Measurements from ENCODE around the gene LSM4.

Gene LSM4

DNA sequence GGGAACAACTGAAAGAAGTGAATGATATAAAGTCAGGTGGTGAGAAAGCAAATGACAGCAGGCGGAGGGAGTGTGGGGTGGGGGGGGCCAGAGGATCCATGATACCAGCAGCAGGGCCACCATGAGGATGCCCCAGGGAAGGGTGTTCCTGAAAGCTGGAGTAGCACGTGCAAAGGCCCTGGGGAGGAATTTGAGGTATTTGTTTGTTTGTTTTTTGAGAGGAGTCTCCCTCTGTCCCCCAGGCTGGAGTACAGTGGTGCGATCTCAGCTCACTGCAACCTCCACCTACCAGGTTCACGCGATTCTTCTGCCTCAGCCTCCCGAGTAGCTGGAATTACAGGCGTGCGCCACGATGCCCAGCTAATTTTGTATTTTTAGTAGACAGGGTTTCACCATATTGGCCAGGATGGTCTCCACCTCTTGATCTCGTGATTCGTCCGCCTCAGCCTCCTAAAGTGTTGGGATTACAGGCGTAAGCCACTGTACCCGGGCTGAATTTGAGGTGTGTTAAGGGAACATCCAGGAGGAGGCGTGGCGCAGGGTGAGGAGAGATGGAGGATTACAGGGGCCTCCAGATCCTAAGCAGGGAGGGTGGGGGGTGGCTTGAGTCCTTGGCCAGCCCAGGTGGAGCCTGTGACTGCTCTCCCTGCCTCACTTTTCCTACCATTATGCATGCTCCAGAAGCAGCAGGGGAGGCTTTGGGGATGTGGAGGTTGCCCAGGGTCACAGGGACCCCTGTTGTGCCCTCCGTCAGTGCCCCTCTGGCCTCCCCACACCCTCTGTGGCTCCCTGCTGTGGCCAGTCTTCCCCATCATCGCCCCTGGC lies 29.0 kb downstream of the LSM4 start:
- in situ Hi-C loops (cut with MboI; ENCODE audit: low pct_unique_long_range_greater_than_20kb, low sequenced_read_pairs, unreplicated experiment) = no loop called here

DNA sequence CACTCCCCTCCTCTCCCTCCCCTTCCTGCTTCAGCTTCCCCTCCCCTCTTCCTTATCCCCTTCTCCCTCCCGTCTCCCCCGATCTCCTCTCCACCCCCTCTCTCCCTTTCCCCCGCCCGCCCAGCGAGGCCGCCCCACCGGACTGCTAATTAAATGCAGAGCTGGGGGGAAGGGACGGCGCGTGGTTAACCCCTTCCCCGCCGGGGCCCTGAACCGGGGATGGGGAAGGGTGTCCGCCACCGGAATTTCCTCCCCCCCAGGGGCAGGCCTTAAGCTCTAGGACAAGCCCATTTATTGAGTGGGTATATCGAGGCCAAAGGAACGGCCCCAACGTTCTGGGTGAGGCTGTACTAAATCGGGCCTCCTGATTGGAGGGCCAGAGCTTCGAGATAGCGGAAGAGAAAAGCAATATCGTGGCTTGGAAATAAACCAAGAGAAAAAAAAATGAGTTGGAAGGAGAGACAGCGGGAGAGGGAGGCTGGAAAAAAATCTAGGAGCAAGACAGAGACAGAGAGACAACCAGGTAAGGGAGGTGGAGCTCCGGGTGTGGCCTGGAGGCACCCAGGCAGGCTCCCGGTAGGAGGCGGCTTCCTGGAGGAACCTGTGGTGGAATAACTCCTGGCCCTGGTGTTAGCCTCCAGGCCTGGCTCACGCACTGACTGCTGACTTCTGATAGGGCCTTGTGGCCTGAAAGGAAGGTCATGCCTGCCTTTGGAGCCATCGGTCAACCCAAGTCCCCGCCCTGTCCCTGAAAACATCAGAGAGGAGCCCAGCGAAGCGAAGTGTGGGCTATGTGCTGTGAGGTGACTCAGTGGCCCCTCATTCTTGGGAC lies 29.9 kb downstream of the LSM4 start:
- TF ChIP-seq, protein P1, sequence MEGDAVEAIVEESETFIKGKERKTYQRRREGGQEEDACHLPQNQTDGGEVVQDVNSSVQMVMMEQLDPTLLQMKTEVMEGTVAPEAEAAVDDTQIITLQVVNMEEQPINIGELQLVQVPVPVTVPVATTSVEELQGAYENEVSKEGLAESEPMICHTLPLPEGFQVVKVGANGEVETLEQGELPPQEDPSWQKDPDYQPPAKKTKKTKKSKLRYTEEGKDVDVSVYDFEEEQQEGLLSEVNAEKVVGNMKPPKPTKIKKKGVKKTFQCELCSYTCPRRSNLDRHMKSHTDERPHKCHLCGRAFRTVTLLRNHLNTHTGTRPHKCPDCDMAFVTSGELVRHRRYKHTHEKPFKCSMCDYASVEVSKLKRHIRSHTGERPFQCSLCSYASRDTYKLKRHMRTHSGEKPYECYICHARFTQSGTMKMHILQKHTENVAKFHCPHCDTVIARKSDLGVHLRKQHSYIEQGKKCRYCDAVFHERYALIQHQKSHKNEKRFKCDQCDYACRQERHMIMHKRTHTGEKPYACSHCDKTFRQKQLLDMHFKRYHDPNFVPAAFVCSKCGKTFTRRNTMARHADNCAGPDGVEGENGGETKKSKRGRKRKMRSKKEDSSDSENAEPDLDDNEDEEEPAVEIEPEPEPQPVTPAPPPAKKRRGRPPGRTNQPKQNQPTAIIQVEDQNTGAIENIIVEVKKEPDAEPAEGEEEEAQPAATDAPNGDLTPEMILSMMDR (IDR thresholded peaks at IDR 0.05; ENCODE audit: extremely low read depth, insufficient read depth, missing control alignments) = no peak
- in situ Hi-C loops (cut with MboI; ENCODE audit: low pct_unique_long_range_greater_than_20kb, low sequenced_read_pairs, unreplicated experiment) = no loop called here
- DNase-seq (ENCODE audit: low spot score) = peak; percentile 75

More for the DNA sequence above, 29.0 kb downstream of the LSM4 start:
- TF ChIP-seq, protein P1 (IDR thresholded peaks at IDR 0.05; ENCODE audit: extremely low read depth, insufficient read depth, missing control alignments) = no peak
- no peak for DNase-seq (ENCODE audit: low spot score)

DNA sequence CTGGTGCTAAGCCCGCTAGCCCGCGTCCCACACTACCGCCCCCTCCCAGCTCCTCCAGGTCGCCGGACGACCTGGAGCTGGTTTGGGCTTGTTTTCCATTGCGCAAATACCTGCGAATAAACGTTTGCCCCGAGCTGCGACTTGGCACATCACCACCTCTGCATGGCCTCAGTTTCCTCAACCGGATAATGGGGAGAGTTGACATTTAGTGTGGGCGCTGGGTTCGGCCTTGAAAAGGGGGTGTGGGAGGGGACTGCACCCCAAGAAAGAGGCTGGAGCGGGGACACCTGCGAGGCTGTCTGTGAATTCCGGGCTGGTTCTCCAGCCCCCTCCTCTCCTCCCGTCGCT lies 30.4 kb downstream of the LSM4 start:
- DNase-seq (ENCODE audit: low spot score) = no peak

DNA sequence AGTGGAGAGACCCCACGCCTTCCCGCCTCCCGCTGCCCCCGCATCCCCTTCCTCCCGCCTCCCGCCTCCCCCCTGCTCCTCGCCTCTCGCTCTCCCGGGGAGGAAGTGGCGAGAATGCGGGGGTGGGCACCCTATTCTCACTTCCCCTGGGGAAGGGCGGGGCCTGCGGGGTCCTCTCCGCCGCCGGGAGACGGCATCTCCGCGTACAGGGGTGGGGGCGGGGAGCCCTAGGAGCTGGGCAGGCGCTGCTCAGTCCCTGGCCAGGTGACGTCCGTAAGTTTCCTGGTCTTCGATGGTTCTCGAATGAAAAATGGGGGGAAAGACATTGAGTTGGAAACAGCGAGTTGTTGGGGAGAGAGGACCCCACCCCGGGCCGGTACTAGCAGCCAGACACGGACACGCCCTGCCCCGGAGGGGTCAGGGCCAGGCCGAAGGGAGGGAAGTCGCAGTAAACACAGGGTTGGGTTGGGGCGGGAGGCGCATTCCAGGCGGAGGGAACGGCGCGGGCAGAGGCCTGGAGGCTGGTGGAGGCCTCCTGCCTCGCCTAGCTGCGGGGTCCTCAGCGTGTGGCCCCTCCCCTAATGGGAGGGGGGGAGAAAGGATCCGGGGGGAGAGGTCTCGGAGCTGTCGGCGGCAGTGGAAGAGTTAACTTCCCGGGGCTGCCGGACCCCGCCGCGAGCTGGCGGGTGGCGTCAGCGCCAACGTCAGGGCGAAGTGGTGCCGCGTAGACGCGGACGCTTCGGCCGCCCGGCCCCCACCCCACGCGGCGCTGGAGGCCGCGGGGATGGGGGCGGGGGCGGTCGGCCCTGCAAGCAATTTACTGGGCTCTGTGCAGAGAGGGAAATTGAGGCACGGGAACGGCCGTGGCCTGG lies 31.1 kb downstream of the LSM4 start:
- in situ Hi-C loops (cut with MboI; ENCODE audit: low pct_unique_long_range_greater_than_20kb, low sequenced_read_pairs, unreplicated experiment) = no loop called here
- TF ChIP-seq, protein P1 (IDR thresholded peaks at IDR 0.05; ENCODE audit: extremely low read depth, insufficient read depth, missing control alignments) = no peak
- DNase-seq (ENCODE audit: low spot score) = peak; percentile 93

More for the DNA sequence above, 30.4 kb downstream of the LSM4 start:
- TF ChIP-seq, protein P1 (IDR thresholded peaks at IDR 0.05; ENCODE audit: extremely low read depth, insufficient read depth, missing control alignments) = no peak
- in situ Hi-C loops (cut with MboI; ENCODE audit: low pct_unique_long_range_greater_than_20kb, low sequenced_read_pairs, unreplicated experiment) = no loop called here

DNA sequence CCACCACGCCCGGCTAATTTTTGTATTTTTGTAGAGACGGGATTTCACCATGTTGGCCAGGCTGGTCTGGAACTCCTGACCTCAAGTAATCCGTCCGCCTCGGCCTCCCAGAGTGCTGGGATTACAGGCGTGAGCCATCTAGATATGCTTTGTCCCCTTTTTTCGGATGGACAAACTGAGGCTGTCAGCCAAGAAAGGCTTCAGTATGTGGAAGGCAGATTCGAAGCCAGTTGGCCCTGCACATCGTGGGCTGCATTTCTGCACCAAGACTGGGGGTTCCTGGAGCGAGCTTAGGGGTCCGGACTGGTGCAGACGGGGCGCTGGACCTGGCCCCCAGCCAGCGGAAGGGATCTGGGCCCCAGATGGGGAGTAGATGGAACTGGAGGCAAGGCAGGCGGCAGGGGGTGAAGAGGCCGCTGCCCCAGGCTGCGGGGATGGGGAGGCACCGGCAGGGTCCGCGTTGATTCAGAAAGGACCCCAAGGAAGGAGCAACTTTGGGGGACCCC lies 31.8 kb downstream of the LSM4 start:
- no peak for DNase-seq (ENCODE audit: low spot score)
- TF ChIP-seq, protein P1 (IDR thresholded peaks at IDR 0.05; ENCODE audit: extremely low read depth, insufficient read depth, missing control alignments) = no peak
- in situ Hi-C loops (cut with MboI; ENCODE audit: low pct_unique_long_range_greater_than_20kb, low sequenced_read_pairs, unreplicated experiment) = no loop called here

All from GM13977 (cell line).